ENCODE results near the gene LMBRD2. TPM values are rescaled to one million over a fixed set of nuclear protein-coding genes. Genes with fewer than 3 reads are reported as not detected.

LMBRD2 gene
- total RNA-seq, 2 donors from 2014 or later: 5.9 to 10.7 TPM

GRCh38 chr5:36066540-36067210 lies 85.0 kb downstream of the LMBRD2 start, which contains the start of gene UGT3A2:
Gene UGT3A2 (minus strand): TSS chr5:36066882. CDS start chr5:36066789, 93 bp downstream.
- peaks cover 17% of the 10 kb centered on the region for H3K4me1 Mint-ChIP-seq
- DNase-seq (no peak), ATAC-seq (no peak)
- no peaks in the 10 kb centered on the region for H3K9me3 ChIP-seq (ENCODE audit: control insufficient read depth, low read length, poor library complexity, severe bottlenecking)
- H3K36me3 Mint-ChIP-seq (ENCODE audit: low read depth): no peaks in the 10 kb centered on the region
- no peak within 1 kb of the TSS for H3K4me3 Mint-ChIP-seq
- H3K27ac Mint-ChIP-seq: no peak within 1 kb of the TSS
- peaks cover 63% of the 10 kb centered on the region for H3K27me3 Mint-ChIP-seq

- DNase-seq (no peak), ATAC-seq (no peak)
- H3K36me3 Mint-ChIP-seq (ENCODE audit: low read depth): no peaks in the 10 kb centered on the region
- peaks cover 58% of the 10 kb centered on the region for H3K27me3 Mint-ChIP-seq
- H3K4me3 Mint-ChIP-seq: no peak overlapping the region
- peaks cover 11% of the 10 kb centered on the region for H3K4me1 Mint-ChIP-seq
- H3K9me3 ChIP-seq (ENCODE audit: control insufficient read depth, low read length, poor library complexity, severe bottlenecking): no peaks in the 10 kb centered on the region
- no peak overlapping the region for H3K27ac Mint-ChIP-seq
Measured at GRCh38 chr5:36066001-36066539, 85.6 kb downstream of the LMBRD2 start.

GRCh38 chr5:36060420-36060887 lies 91.2 kb downstream of the LMBRD2 start:
- H3K4me1 Mint-ChIP-seq: peaks cover 7% of the 10 kb centered on the region
- no peak overlapping the region for H3K4me3 Mint-ChIP-seq
- ATAC-seq: no peak

GRCh38 chr5:36059571-36060419 lies 91.9 kb downstream of the LMBRD2 start:
- no peaks in the 10 kb centered on the region for H3K9me3 ChIP-seq (ENCODE audit: control insufficient read depth, low read length, poor library complexity, severe bottlenecking)
- H3K27ac Mint-ChIP-seq: no peak overlapping the region
- ATAC-seq: no peak
- no peak for DNase-seq
- H3K27me3 Mint-ChIP-seq: peaks cover 46% of the 10 kb centered on the region
- H3K4me1 Mint-ChIP-seq: peaks cover 7% of the 10 kb centered on the region
- H3K36me3 Mint-ChIP-seq (ENCODE audit: low read depth): peaks cover 2% of the 10 kb centered on the region
- no peak overlapping the region for H3K4me3 Mint-ChIP-seq

More at GRCh38 chr5:36060420-36060887, 91.2 kb downstream of the LMBRD2 start:
- no peaks in the 10 kb centered on the region for H3K9me3 ChIP-seq (ENCODE audit: control insufficient read depth, low read length, poor library complexity, severe bottlenecking)
- Mint-ChIP-seq H3K27me3 (peaks cover 51% of the 10 kb centered on the region), H3K27ac (no peak overlapping the region), H3K36me3 (ENCODE audit: low read depth) (peaks cover 2% of the 10 kb centered on the region)
- DNase-seq: no peak

GRCh38 chr5:36058776-36059175 lies 92.9 kb downstream of the LMBRD2 start:
- Mint-ChIP-seq H3K27me3 (peaks cover 46% of the 10 kb centered on the region), H3K36me3 (ENCODE audit: low read depth) (peaks cover 2% of the 10 kb centered on the region), H3K27ac (no peak overlapping the region), H3K4me1 (peaks cover 9% of the 10 kb centered on the region), H3K4me3 (no peak overlapping the region)
- no peak for ATAC-seq
- DNase-seq: no peak
- no peaks in the 10 kb centered on the region for H3K9me3 ChIP-seq (ENCODE audit: control insufficient read depth, low read length, poor library complexity, severe bottlenecking)

- H3K27me3 Mint-ChIP-seq: peaks cover 56% of the 10 kb centered on the region
- no peaks in the 10 kb centered on the region for H3K9me3 ChIP-seq (ENCODE audit: control insufficient read depth, low read length, poor library complexity, severe bottlenecking)
- no peak for ATAC-seq
- H3K27ac Mint-ChIP-seq: no peak overlapping the region
- H3K36me3 Mint-ChIP-seq (ENCODE audit: low read depth): peaks cover 5% of the 10 kb centered on the region
- H3K4me1 Mint-ChIP-seq: peaks cover 9% of the 10 kb centered on the region
- H3K4me3 Mint-ChIP-seq: no peak overlapping the region
- DNase-seq: no peak
Measured at GRCh38 chr5:36057386-36057785, 94.3 kb downstream of the LMBRD2 start.

- H3K9me3 ChIP-seq (ENCODE audit: control insufficient read depth, low read length, poor library complexity, severe bottlenecking): no peaks in the 10 kb centered on the region
- Mint-ChIP-seq H3K36me3 (ENCODE audit: low read depth) (peaks cover 5% of the 10 kb centered on the region), H3K27ac (no peak overlapping the region), H3K4me1 (peaks cover 9% of the 10 kb centered on the region), H3K4me3 (no peak overlapping the region), H3K27me3 (peaks cover 57% of the 10 kb centered on the region)
- ATAC-seq (no peak), DNase-seq (no peak)
Measured at GRCh38 chr5:36056422-36056821, 95.3 kb downstream of the LMBRD2 start.

GRCh38 chr5:36055984-36056383 lies 95.7 kb downstream of the LMBRD2 start:
- Mint-ChIP-seq H3K4me1 (peaks cover 10% of the 10 kb centered on the region), H3K36me3 (ENCODE audit: low read depth) (peaks cover 5% of the 10 kb centered on the region), H3K4me3 (no peak overlapping the region), H3K27me3 (peaks cover 57% of the 10 kb centered on the region), H3K27ac (no peak overlapping the region)
- no peak for DNase-seq
- no peaks in the 10 kb centered on the region for H3K9me3 ChIP-seq (ENCODE audit: control insufficient read depth, low read length, poor library complexity, severe bottlenecking)
- no peak for ATAC-seq

- H3K9me3 ChIP-seq (ENCODE audit: control insufficient read depth, low read length, poor library complexity, severe bottlenecking): no peaks in the 10 kb centered on the region
- Mint-ChIP-seq H3K4me1 (peaks cover 8% of the 10 kb centered on the region), H3K27me3 (peaks cover 53% of the 10 kb centered on the region), H3K4me3 (no peak overlapping the region), H3K27ac (no peak overlapping the region), H3K36me3 (ENCODE audit: low read depth) (peaks cover 3% of the 10 kb centered on the region)
- ATAC-seq: no peak
- DNase-seq: no peak
Measured at GRCh38 chr5:36054647-36055046, 97.0 kb downstream of the LMBRD2 start.

- DNase-seq (no peak), ATAC-seq (no peak)
- peaks cover 39% of the 10 kb centered on the region for H3K27me3 Mint-ChIP-seq
- H3K36me3 Mint-ChIP-seq (ENCODE audit: low read depth): peaks cover 3% of the 10 kb centered on the region
- H3K27ac Mint-ChIP-seq: no peak overlapping the region
- H3K9me3 ChIP-seq (ENCODE audit: control insufficient read depth, low read length, poor library complexity, severe bottlenecking): no peaks in the 10 kb centered on the region
- peaks cover 5% of the 10 kb centered on the region for H3K4me1 Mint-ChIP-seq
- H3K4me3 Mint-ChIP-seq: no peak overlapping the region
Measured at GRCh38 chr5:36052538-36052937, 99.1 kb downstream of the LMBRD2 start.

GRCh38 chr5:36049949-36050348 lies 101.7 kb downstream of the LMBRD2 start:
- ATAC-seq: no peak
- no peak overlapping the region for H3K27ac Mint-ChIP-seq
- peaks cover 3% of the 10 kb centered on the region for H3K36me3 Mint-ChIP-seq (ENCODE audit: low read depth)
- peaks cover 5% of the 10 kb centered on the region for H3K4me1 Mint-ChIP-seq
- DNase-seq: no peak
- no peaks in the 10 kb centered on the region for H3K9me3 ChIP-seq (ENCODE audit: control insufficient read depth, low read length, poor library complexity, severe bottlenecking)
- H3K27me3 Mint-ChIP-seq: peaks cover 20% of the 10 kb centered on the region
- no peak overlapping the region for H3K4me3 Mint-ChIP-seq

Data from T-helper 17 cell (primary cell).